ENCODE results near the gene ROR1. TPM values are rescaled to one million over a fixed set of nuclear protein-coding genes. Genes with fewer than 3 reads are reported as not detected.

ROR1 gene
- total RNA-seq, 2 experiments from 2014 or later, result not detected

DNA sequence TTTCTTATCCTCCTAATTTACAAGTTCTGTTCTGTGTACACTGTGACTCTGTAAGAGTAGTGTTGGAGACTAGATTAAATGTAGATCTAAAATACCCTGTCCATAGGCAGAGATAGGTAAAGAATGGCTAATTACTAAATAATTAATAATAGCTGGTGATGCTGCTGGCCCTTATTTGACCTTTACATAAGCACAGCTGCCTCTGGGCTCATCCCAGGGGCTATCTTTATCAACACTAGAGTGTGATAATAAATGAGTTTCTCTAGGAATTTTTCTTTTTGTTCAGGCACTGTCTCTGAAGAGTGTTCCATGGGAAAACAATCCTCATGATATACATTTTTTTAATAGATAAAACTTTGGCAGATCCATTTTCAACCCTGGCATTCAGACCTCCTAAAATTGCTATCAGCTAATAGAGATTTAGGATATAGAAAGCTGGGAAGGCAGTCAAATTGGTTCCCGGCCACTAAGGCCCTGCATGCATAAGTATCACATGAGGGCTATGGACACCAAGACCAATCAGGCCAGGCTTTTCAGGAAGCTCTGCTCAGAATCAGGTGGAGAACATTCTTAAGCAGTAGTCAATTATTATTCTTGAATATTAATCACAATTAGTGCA lies 107.2 kb downstream of the ROR1 start:
- H3K27me3 Mint-ChIP-seq, result no peaks in the 10 kb centered on the region
- no peak overlapping the region for H3K27ac Mint-ChIP-seq
- ChIA-PET CTCF (no interaction called here), POLR2A (no interaction called here)
- DNase-seq, result no peak
- H3K4me3 Mint-ChIP-seq, result no peak overlapping the region
- H3K4me1 Mint-ChIP-seq, result no peaks in the 10 kb centered on the region
- H3K9me3 Mint-ChIP-seq, result no peaks in the 10 kb centered on the region
- no peaks in the 10 kb centered on the region for H3K36me3 Mint-ChIP-seq (ENCODE audit: low read depth)

DNA sequence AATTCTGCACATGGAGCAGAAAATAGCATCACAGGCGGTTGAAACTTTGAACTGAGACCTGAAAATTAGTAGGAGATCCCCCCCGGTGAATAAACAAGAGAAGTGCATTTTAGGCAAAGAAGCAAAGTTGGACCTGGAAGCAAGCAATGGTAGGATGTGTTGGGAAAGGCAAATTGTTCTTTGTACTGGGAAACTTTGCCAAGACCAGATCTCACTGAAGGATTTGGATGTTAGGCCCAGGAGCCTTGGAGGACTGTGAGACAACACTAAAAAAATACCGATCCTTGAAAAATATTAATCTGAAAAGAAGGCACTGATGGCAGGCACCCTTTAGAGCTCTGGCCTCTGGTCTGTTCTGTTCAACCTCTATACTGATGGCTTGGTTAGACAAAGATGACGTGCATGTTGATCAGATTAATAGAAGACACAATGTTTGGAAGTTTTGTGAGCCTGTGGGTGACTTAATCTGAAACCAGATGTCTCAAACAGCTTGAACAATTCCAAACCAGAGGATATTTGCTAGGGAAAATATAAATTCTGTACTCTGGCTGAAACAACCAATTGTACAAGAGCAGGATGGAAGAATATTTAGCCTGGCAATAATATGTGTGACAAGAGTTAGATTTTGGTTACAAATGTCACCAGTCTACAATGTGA lies 108.4 kb downstream of the ROR1 start:
- H3K36me3 Mint-ChIP-seq (ENCODE audit: low read depth), result no peaks in the 10 kb centered on the region
- H3K27me3 Mint-ChIP-seq, result no peaks in the 10 kb centered on the region
- ChIA-PET POLR2A (no interaction called here), CTCF (no interaction called here)
- H3K27ac Mint-ChIP-seq, result no peak overlapping the region
- no peak for DNase-seq
- no peaks in the 10 kb centered on the region for H3K9me3 Mint-ChIP-seq
- no peak overlapping the region for H3K4me3 Mint-ChIP-seq
- no peaks in the 10 kb centered on the region for H3K4me1 Mint-ChIP-seq

DNA sequence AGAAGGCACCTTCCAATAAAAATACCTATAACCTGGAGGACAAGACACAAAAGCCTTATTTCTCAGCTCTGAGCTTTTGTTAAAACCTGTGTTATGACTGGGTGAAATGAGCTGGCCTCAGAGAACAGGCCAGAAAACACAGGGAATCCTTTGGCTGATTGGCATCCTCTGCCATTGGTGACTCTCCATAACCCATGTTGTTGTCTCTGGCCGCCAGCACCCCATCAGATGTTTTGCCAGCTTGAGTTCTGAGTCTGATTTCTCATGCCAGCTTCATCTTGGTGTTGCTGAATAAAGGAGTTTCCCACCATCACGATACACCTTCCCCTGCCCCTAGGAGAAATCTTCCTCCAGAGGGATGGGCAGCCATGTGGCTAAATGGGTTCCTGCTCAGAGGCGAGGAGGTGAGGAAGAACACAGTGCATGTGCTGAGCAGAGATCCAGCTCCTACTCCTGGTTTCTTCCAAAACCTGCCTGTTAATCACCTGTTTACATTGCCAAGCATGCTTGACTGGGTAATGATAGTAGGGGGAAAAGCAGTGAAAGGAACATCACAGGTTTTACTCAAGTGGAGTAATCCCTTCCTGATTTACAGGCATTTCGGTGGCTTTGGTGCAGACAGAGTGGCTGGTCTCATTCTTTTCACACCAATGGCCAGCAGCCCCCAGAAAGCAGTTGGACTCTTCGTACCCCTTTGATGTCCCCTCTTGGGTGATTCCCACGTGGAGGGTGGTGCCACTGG lies 109.8 kb downstream of the ROR1 start:
- Mint-ChIP-seq H3K27ac (no peak overlapping the region), H3K27me3 (no peaks in the 10 kb centered on the region), H3K36me3 (ENCODE audit: low read depth) (no peaks in the 10 kb centered on the region), H3K4me3 (no peak overlapping the region), H3K4me1 (no peaks in the 10 kb centered on the region), H3K9me3 (no peaks in the 10 kb centered on the region)
- CTCF ChIA-PET, result no interaction called here
- POLR2A ChIA-PET, result no interaction called here
- no peak for DNase-seq

DNA sequence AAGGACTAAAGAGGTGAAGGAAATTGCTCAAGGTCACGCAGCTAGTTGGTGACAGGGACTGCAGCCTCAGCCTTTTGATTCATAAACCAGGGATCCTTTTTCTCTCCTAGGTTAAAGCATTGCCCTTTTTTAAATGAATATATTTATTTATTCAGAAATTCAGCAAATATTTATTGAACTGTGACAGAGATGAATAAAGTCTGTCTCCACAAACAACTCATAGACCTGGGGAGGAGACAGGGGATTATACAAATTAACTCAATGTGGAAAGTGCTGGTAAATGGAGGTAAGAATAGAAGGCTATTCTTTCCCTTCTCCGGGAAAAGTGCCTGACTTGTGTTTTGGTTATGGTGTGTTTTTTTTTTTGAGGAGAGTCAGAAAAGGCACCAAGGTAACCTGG lies 110.7 kb downstream of the ROR1 start:
- POLR2A ChIA-PET, result no interaction called here

DNA sequence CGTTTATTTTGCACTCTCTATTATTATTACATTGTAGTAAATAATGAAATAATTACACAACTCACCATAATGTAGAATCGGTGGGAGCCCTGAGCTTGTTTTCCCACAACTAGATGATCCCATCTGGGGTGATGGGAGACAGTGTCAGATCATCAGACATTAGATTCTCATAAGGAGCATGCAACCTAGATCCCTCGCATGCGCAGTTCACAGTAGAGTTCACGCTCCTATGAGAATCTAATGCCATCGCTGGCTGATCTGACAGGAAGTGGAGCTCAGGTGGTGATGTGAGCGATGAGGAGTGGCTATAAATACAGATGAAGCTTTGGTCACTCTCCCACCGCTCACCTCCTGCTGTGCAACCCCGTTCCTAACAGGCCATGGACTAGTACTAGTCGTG lies 112.1 kb downstream of the ROR1 start:
- no peak overlapping the region for H3K27ac Mint-ChIP-seq
- H3K9me3 Mint-ChIP-seq, result no peaks in the 10 kb centered on the region
- no peak overlapping the region for H3K4me3 Mint-ChIP-seq
- no peaks in the 10 kb centered on the region for H3K36me3 Mint-ChIP-seq (ENCODE audit: low read depth)
- no peaks in the 10 kb centered on the region for H3K4me1 Mint-ChIP-seq
- POLR2A ChIA-PET, result no interaction called here
- CTCF ChIA-PET, result no interaction called here
- peaks cover 2% of the 10 kb centered on the region for H3K27me3 Mint-ChIP-seq
- no peak for DNase-seq

More for the DNA sequence above, 110.7 kb downstream of the ROR1 start:
- Mint-ChIP-seq H3K4me3 (no peak overlapping the region), H3K4me1 (no peaks in the 10 kb centered on the region), H3K27me3 (no peaks in the 10 kb centered on the region), H3K36me3 (ENCODE audit: low read depth) (no peaks in the 10 kb centered on the region), H3K27ac (no peak overlapping the region), H3K9me3 (no peaks in the 10 kb centered on the region)
- CTCF ChIA-PET, result no interaction called here
- no peak for DNase-seq

DNA sequence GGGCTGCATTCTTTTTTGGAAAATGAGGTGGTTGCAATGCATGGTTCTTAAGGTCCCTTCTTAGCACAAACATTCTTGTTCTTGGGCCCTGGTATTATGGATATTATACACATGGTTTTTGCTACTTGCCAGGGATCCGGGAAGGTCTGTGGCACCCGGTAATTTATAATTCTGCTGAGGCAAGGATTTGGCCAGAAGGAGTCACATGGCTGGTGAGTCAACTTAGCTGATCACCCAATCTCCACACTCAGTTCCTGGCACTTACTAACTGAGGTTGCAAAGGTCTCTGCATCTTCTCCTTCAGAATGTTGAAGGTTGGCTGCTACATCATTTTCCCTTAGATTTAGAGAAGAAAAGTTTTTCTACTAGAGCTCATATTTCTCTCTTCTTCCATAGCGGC lies 112.5 kb downstream of the ROR1 start:
- DNase-seq, result no peak
- Mint-ChIP-seq H3K27me3 (peaks cover 2% of the 10 kb centered on the region), H3K4me3 (no peak overlapping the region), H3K4me1 (no peaks in the 10 kb centered on the region), H3K36me3 (ENCODE audit: low read depth) (no peaks in the 10 kb centered on the region), H3K9me3 (no peaks in the 10 kb centered on the region), H3K27ac (no peak overlapping the region)
- POLR2A ChIA-PET, result no interaction called here
- CTCF ChIA-PET, result interaction anchor here (0.7 kb wide), 1 partner anchor 111 kb away, joined by 3 read pairs; no protein-coding TSS in a partner anchor

DNA sequence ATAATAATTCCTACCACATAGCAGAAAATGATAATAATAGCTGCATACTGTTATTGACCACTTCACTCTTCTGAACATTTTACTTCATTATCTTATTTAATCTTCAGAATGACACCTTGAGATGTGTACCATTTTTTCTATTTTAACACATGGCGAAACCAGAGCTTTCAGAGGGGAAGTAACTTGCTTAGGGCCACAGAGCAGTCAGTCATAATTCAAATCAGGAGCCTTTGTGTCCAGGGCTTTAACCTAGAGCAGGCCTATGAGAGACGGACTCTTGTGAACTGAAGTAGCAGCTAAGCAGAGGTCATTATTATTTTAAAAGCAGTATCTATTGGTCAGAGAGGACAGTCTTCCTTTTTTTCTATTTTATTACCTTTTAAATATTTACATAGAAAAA lies 114.0 kb downstream of the ROR1 start:
- Mint-ChIP-seq H3K36me3 (ENCODE audit: low read depth) (no peaks in the 10 kb centered on the region), H3K9me3 (no peaks in the 10 kb centered on the region)
- POLR2A ChIA-PET, result no interaction called here

DNA sequence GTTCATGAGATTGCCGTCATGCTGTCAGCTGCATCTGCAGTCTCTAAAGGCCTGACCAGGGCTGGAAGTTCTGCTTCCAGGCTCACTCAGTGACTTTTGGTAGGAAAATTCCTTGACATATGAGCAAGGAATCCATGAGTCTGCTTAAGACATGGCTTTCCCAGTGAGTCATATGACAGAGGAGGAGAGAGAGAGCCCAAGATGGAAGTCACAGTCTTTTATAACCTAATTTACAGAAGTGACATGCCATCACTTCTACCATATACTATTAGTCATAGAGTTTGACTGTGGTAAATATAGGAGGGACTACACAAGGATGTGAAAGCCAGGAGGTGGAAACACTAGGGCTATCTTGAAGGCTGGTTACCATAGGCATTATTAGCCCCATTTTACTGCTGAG lies 115.2 kb downstream of the ROR1 start:
- H3K4me3 Mint-ChIP-seq, result no peak overlapping the region
- ChIA-PET POLR2A (no interaction called here), CTCF (no interaction called here)
- H3K27ac Mint-ChIP-seq, result no peak overlapping the region
- no peaks in the 10 kb centered on the region for H3K4me1 Mint-ChIP-seq
- peaks cover 2% of the 10 kb centered on the region for H3K27me3 Mint-ChIP-seq
- no peaks in the 10 kb centered on the region for H3K36me3 Mint-ChIP-seq (ENCODE audit: low read depth)
- H3K9me3 Mint-ChIP-seq, result no peaks in the 10 kb centered on the region
- DNase-seq, result no peak

More for the DNA sequence above, 114.0 kb downstream of the ROR1 start:
- CTCF ChIA-PET, result no interaction called here
- no peak for DNase-seq
- Mint-ChIP-seq H3K27me3 (peaks cover 2% of the 10 kb centered on the region), H3K27ac (no peak overlapping the region), H3K4me3 (no peak overlapping the region), H3K4me1 (no peaks in the 10 kb centered on the region)

DNA sequence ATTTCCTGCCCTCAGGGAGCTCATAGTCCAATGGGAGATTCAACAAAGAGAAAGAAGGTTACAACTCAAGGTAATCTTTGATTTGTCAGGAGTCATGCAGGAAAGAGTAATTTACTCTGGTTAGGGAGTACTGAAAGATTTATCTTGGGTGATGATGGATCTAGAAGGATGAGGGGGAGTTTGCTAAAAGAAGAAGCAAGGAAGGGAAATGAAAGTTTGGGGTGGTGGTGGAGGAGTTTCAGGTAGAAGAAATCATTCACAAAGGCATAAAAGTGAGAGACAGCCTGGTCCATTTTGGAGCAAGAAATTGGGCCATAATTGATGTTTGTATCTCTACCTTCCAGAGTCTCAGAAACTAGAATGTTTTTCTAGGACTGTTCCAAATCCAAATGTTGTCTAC lies 116.7 kb downstream of the ROR1 start:
- POLR2A ChIA-PET, result no interaction called here
- Mint-ChIP-seq H3K27me3 (peaks cover 6% of the 10 kb centered on the region), H3K4me1 (no peaks in the 10 kb centered on the region), H3K4me3 (no peak overlapping the region), H3K36me3 (ENCODE audit: low read depth) (no peaks in the 10 kb centered on the region), H3K27ac (no peak overlapping the region), H3K9me3 (no peaks in the 10 kb centered on the region)
- no peak for DNase-seq
- CTCF ChIA-PET, result no interaction called here

DNA sequence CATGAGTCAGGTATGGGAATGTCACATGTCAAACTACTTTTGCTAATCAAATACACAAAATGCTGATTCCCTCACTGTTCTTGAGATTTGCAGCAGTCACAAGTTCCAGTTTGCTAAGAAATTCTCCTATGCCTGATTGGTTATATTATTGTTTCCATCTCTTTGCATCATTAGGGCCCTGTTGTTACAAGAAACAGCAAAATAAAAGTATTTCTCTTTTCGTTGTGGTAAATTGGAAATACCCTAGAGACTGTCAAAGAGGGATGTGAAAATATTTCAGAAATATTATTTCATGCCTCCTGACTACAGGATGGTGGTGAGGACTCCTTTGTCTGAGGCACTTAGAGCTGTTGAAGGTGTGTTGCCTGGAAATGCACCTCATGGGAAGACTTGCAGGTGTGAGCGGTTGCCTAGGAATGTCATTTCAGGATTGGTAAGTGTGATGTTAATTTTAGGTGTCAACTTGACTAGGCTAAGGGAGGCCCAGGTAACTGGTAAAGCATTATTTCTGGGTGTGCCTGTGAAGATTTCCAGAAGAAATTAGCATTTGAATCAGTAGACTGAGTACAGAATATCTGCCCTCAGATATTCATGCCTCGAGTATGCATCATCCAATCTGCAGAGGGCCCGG lies 117.4 kb downstream of the ROR1 start:
- Mint-ChIP-seq H3K4me1 (no peaks in the 10 kb centered on the region), H3K27ac (no peak overlapping the region), H3K4me3 (no peak overlapping the region), H3K27me3 (peaks cover 6% of the 10 kb centered on the region), H3K9me3 (no peaks in the 10 kb centered on the region), H3K36me3 (ENCODE audit: low read depth) (no peaks in the 10 kb centered on the region)
- ChIA-PET CTCF (no interaction called here), POLR2A (no interaction called here)
- DNase-seq, result no peak

DNA sequence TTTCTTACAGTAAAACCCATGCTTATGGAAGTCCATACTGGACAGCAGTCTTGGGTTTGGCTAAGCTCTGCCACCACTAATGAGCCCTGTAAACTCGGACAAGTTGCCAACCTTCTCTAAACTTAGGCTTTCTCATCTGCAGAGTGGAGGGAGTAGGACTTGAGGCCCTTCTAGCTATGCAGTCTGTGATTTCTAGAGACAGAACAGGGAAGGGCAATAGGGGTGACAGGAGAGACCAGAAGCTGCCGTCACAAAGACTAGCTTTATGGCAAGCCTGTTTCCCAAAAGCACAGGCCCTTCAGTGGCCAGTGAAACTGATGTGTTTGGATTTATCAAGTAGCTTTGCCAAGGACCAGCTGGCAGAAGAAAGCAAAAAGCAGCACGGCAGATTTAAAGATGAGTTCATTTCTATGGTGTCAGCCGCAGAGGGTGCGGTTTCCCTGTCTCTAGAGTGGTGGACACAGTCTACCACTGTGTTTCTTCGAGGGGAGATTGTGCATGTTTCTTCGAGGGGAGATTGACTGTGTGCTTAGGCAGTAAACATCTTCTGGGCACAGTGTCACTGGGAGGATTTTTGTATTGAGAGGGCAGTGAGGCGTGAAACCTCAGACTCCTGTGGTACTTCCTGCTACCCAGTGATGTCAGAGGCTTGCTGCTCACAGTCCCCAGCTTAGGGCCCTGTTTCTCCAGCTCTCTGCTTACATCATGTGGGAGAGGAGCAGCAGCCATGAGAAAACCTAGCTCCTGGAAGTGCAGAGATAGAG lies 119.0 kb downstream of the ROR1 start:
- Mint-ChIP-seq H3K36me3 (ENCODE audit: low read depth) (no peaks in the 10 kb centered on the region), H3K27ac (no peak overlapping the region), H3K4me3 (no peak overlapping the region), H3K4me1 (no peaks in the 10 kb centered on the region), H3K9me3 (no peaks in the 10 kb centered on the region), H3K27me3 (peaks cover 6% of the 10 kb centered on the region)
- no peak for DNase-seq
- ChIA-PET CTCF (no interaction called here), POLR2A (no interaction called here)

DNA sequence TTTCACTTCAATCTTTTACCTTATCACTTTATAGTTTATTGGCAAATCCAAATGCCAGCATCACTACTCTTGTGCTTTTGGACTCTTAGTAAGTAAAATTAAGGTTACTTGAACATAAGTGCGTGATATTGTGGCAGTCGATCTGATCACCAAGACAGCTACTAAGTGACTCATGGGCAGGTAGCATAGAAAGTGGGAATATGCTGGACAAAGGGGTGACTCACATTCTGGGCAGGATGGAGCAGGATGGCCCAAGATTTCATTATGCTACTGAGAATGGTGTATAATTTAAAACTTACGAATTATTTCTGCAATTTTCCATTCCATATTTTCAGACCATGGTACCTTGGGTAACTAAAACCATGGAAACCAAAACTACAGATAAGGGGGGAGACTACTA lies 120.2 kb downstream of the ROR1 start:
- no peaks in the 10 kb centered on the region for H3K36me3 Mint-ChIP-seq (ENCODE audit: low read depth)
- no peak overlapping the region for H3K27ac Mint-ChIP-seq
- H3K4me3 Mint-ChIP-seq, result no peak overlapping the region
- no peak for DNase-seq
- H3K9me3 Mint-ChIP-seq, result no peaks in the 10 kb centered on the region
- ChIA-PET CTCF (no interaction called here), POLR2A (no interaction called here)
- peaks cover 6% of the 10 kb centered on the region for H3K27me3 Mint-ChIP-seq
- H3K4me1 Mint-ChIP-seq, result no peaks in the 10 kb centered on the region
